ENCODE data around the gene PPP2R1B.
A peak's percentile ranks its signal among the peaks of the same experiment; 100 is the strongest.

The PPP2R1B gene

GRCh38 chr11:111756097-111756496 is 10.1 kb downstream of the PPP2R1B start:
- Mint-ChIP-seq H3K27ac (peak overlapping the region; percentile 37), H3K9me3 (no peaks in the 10 kb centered on the region), H3K4me3 (no peak overlapping the region), H3K36me3 (ENCODE audit: low read depth) (peaks cover 81% of the 10 kb centered on the region), H3K27me3 (ENCODE audit: low read depth, poor library complexity) (no peaks in the 10 kb centered on the region), H3K4me1 (peaks cover 9% of the 10 kb centered on the region)
- TF ChIP-seq CTCF (IDR thresholded peaks at IDR 0.05), result no peak
- no peak for DNase-seq

GRCh38 chr11:111749646-111750045 is 16.5 kb downstream of the PPP2R1B start:
- no peak for DNase-seq
- Mint-ChIP-seq H3K4me1 (no peaks in the 10 kb centered on the region), H3K9me3 (no peaks in the 10 kb centered on the region), H3K27ac (no peak overlapping the region), H3K36me3 (ENCODE audit: low read depth) (peaks cover 79% of the 10 kb centered on the region), H3K4me3 (no peak overlapping the region), H3K27me3 (ENCODE audit: low read depth, poor library complexity) (no peaks in the 10 kb centered on the region)
- TF ChIP-seq CTCF (IDR thresholded peaks at IDR 0.05), result no peak

- H3K36me3 Mint-ChIP-seq (ENCODE audit: low read depth), result peaks cover 71% of the 10 kb centered on the region
- no peaks in the 10 kb centered on the region for H3K9me3 Mint-ChIP-seq
Measured at GRCh38 chr11:111748035-111748804, 18.0 kb downstream of the PPP2R1B start.

GRCh38 chr11:111745719-111746504 is 20.3 kb downstream of the PPP2R1B start:
- H3K27me3 Mint-ChIP-seq (ENCODE audit: low read depth, poor library complexity), result no peaks in the 10 kb centered on the region
- no peak for DNase-seq
- no peak overlapping the region for H3K4me3 Mint-ChIP-seq
- TF ChIP-seq CTCF (IDR thresholded peaks at IDR 0.05), result no peak
- no peak overlapping the region for H3K27ac Mint-ChIP-seq
- no peaks in the 10 kb centered on the region for H3K9me3 Mint-ChIP-seq
- peaks cover 70% of the 10 kb centered on the region for H3K36me3 Mint-ChIP-seq (ENCODE audit: low read depth)
- no peaks in the 10 kb centered on the region for H3K4me1 Mint-ChIP-seq

More at GRCh38 chr11:111748035-111748804, 18.0 kb downstream of the PPP2R1B start:
- Mint-ChIP-seq H3K4me3 (no peak overlapping the region), H3K27ac (no peak overlapping the region), H3K4me1 (no peaks in the 10 kb centered on the region), H3K27me3 (ENCODE audit: low read depth, poor library complexity) (no peaks in the 10 kb centered on the region)
- DNase-seq, result no peak
- no peak for TF ChIP-seq CTCF (IDR thresholded peaks at IDR 0.05)

GRCh38 chr11:111743700-111744099 is 22.5 kb downstream of the PPP2R1B start:
- Mint-ChIP-seq H3K4me3 (no peak overlapping the region), H3K27ac (peak overlapping the region; percentile 10), H3K27me3 (ENCODE audit: low read depth, poor library complexity) (no peaks in the 10 kb centered on the region), H3K9me3 (no peaks in the 10 kb centered on the region), H3K36me3 (ENCODE audit: low read depth) (peaks cover 71% of the 10 kb centered on the region), H3K4me1 (no peaks in the 10 kb centered on the region)
- no peak for TF ChIP-seq CTCF (IDR thresholded peaks at IDR 0.05)
- no peak for DNase-seq

Measured in nephron progenitor cell (in vitro differentiated cells).